EL (cell line): Measurements from ENCODE around the gene TMEM39B.
"Not testable (repeated sequence)": the region's sequence is repeated elsewhere in the genome, so short reads cannot be mapped to it uniquely, and the experiment has no call there.

Experiments
- DNase-seq: peaks from one replicate; pipeline ENCODE4 v3.0.0-alpha.2; 2016

TMEM39B gene

DNA sequence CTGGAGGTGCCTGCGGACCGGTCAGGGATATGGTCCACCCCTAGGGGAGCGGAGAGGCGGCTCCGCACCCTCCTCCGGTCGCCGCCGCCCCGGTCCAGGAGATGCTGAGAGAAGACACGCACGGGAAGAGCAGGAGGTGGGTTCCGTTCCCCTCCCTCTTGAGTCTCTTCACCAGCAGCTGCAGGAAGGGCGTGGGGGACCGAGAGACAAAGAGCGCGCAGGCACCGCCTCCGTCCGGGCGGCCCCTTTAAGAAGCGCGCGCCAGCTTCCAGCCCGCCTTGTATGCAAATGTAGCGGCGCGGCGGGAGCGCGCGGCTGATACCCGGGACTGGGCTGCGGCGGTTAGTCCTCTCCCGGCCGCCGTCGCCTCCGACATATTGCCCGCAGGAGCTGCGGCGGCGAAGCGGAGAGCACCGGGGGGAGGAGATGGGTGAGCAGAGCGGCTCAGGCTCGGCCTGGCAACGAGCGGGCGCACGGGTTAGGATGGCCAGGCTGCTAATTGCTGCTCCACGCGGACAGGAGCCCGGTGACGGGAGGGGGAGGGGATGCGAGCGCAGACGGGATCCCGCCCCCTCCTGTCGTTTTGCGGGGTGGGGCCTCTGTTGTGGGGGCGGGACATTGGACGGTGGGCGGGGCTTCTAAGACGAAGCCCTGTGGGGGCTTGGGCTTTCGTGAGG, at the start of gene TMEM39B:
Gene TMEM39B, plus strand, starts transcription at position 318 of the 677 bp plus-strand sequence. Its CDS starts 109 bp downstream, at position 427.
- peak; percentile 94 for DNase-seq

DNA sequence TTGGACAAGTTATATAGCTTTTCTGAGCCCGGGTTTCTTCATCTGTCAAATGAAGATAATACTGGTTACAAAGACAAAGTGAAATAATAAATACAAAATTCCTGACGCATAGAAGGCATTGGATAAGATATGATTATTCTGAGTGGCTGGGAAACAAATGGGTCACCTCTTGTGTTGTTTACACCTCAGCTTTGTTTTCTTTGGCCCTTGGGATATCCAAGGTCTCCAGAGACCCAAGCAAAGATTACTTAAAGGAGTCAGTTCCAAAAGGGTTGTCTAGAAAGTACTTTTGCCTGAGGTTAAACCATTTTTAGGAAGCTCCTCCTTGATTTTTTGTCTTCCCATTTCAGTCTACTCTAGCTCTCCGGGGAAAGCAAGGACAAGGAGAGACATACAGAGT, 49.4 kb upstream of the TMEM39B start:
- DNase-seq: no peak

DNA sequence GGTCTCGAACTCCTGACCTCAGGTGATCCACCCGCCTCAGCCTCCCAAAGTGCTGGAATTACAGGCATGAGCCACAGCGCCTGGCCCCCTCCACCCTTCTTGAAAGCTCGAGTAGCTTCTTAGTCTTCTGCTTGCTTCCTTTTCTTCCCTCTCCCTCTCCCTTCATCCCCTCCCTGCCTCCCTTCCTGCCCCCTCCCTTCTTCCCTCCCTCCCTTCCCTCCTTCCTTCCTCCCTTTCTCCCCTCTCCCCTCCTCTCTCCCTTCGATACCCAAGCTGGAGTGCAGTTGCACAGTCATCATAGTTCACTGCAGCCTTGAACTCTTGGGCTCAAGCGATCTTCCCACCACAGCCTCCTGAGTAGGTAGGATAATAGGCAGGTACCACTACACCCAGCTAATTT, 47.2 kb upstream of the TMEM39B start:
- no peak for DNase-seq

DNA sequence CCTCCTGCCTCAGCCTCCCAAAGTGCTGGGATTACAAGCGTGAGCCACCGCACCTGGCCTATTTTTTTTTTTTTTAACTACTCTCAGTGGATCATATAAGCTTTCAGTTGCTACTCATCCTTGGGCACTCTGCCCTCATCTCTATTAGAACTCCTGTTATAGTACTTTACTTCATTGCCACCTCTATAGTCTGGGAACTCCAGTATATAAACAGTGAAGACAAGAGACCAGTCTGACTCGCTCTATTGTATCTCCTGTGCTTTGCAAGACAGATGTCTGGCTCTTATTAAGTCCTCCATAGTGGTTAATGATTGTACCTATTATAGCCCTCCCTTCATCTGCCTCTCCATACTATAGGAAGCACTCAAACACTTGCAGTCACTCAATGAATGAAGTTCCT, 44.0 kb upstream of the TMEM39B start:
- DNase-seq: peak; percentile 25

DNA sequence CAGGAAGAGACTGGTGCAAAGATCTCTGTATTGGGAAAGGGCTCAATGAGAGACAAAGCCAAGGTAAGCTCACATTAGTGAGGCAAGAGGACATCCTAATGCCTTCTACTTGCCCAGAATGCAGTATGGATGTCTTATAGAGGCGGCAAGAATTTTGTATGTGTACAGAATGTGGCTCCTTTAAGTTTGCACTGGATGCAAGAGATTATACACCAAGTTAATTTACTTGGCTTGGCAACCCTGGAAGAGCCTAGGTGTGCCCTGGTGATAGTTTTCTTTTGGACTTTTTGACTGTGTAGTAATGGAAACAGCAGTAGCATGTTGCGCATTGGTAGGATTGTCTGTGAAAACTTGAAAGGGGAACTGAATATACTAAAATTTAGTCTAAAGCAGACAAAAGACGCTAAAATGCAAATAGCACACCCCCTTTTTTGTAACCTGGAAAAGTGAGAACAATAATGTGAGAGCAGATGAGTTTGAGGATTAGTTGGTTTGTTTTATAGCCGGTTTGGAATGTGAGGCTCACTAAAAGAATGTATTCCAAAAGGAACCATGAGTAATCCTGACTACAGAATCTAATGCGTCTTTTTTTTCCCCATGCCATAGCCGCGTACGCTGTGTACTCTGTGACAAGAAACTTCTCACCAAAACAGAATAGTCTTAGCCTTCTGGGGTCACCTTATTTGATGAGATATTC, 41.0 kb upstream of the TMEM39B start:
- DNase-seq: peak; percentile 83

DNA sequence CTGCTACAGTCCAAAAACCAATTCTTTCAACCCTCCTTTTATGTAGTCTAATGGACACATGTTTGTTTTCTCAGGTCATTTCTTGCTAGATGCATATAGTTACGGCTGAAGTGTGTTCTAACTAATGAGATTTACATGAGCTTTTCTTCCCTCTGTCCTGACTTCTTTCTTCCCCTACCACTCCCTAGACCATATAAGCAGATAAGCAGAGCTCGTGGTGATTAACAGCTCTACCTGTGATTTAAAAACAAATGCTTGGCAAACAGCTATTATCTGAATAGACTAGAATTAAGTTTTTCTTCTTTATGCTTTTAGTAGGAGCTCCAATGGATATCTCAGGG, 40.5 kb upstream of the TMEM39B start:
- no peak for DNase-seq

DNA sequence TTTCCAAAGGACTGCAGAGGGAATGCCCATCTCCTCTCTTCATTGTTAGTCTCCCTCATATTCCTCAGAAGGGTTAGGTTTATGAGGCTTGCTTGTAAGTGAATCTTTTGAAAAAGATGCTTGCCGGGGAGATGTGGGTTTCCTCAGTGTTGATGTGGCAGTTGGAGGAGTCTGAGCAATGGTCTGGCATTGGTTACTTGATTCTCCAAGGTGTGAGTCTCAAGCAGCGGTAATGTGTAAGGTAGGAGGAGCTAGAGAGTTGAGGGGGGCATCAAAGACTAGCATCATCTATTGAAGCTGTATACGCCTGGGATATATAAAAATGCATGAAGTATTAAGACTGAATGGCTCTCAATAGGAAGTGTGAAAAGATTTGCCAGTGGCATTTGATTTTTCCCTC, 37.6 kb upstream of the TMEM39B start:
- no peak for DNase-seq

DNA sequence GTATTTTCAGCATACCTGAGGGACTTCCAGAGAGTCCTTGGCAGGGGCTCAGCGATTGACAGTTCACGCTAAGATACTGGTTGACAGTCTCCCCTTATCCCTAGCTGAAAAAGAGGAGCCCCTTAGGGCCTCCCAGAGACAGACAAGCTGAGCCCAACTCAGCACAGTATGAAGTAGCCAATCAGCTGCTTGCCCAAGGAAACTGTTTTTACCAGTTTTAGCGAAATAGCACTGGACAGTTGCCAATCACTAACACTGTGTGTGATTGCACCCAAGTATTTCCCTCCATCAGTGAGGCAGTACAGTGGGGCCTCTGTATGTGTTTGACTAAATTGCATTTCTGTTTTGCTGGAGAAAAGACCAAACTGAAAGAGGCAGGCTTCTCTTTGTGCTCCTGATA, 32.0 kb upstream of the TMEM39B start:
- DNase-seq: no peak

DNA sequence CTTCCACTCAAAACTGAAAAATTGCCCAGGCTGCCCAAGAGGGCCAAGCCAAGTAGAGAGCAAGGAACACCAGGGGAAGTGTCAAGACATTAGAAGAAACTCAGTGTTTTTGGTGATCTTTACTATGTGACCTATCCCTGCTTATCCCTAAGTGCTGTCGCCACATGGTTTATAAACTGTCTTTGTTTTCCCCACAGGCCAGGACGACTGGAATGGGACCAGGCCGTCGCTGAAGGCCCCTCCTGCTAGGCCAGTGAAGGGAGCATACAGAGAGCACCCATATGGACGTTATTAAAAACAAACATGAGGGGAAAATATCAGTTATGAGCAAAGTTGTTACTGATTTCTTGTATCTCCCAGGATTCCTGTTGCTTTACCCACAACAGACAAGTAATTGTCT, 30.4 kb upstream of the TMEM39B start:
- no peak for DNase-seq

DNA sequence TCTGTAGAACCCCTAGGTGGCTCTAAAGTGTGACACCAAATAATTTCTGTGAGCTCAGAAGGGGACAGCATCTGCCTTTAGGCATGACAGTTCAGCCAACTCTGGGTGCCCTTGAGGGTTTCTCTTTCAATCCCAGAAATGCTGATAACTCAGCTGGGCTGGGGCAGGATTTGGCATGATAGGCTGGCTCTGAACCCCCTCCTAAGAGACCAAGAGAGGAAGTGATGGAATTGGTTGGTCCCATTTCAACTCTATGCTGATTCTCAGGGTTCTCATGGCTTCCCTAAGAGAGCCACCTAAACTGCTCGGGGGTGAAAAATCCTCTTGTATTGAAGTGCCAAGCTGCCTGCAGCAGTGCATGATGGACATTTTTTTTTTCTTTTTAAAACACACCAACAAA, 28.5 kb upstream of the TMEM39B start:
- DNase-seq: no peak

DNA sequence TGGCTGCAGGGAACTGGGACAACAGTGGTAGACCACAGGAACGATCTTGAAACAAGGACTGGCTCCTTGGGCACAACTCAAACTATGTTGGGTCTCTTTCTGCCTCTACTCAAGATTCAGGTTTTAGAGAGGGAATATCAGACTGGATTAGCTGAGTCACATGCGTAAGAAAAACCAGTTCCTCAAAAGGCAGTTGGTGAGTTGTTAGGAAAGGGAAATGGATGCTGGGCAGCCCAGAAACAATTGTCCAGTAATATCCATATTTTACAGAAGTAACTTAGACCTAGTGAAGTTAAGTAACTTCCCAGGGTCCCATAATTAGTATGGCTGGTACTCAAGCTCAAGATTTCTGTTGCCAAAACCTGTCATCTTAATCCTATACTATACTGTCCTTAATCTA, 27.0 kb upstream of the TMEM39B start:
- no peak for DNase-seq

DNA sequence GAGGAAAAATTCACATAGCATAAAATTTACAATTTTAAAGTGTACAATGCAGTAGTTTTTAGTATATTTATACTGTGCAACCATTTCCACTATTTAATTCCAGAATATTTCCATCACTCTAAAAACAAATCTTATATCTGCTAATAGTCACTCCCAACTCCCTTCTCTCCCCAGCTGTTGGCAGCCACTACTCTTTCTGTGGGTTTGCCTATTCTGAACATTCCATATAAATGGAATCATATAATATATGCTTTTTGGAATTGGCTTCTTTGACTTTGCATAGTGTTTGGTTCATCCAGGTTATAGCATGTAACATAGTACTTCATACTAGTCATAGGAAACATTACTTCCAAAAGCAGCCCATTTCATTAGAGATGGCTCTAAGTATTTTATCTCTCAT, 25.0 kb upstream of the TMEM39B start:
- no peak for DNase-seq

DNA sequence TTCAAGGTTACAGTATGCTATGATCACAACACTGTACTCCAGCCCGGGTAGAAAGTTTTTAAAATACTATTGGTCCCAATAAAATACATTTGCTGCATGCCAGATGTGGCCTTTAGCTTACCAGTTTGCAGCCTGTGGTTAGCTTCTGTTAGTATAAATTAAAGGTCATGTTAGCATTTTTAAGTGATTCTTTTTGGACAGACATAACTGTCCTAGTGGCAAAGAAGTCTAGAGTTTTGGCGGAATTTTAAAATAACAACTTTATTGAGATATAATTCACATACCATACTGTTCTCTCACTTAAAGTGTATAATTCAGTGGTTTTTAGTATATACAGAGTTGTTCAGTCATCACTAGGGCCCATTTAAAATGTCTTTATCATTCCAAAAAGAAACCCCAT, 24.3 kb upstream of the TMEM39B start:
- DNase-seq: no peak

DNA sequence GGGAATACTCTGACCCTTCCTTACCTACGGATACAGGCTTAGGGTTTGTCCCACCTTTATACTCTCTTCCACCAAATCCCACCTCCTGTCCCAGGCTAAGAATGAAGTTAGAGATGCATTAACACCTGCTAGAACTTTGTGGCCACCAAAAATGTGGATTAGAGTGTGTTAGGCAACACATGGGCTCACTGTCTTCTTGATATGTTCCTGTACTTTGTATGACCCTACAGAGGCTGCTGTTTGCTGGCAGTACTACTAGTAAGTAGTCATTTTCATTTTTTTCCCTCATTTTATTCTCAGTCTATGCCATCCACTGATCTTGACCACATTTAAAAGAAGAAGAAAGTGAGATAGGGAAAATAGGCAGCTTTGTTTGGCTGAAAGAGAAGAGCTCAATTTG, 21.0 kb upstream of the TMEM39B start:
- no peak for DNase-seq

DNA sequence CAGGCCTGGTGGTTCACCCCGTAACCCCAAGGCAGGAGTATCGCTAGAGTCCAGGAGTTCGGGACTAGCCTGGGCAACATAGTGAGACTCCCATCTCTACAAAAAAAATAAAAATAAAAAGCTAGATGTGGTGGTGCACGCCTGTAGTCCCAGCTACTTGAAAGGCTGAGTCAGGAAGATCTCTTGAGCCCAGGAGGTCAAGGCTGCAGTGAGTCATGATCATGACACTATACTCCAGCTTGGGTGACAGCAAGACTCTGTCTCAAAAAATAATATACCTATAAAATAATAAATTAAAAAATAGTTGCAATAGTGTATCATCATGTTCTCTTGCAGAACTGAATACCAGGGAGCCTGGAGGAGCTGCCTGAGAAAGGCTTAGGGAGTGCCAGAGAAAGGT, 19.9 kb upstream of the TMEM39B start:
- DNase-seq: peak; percentile 70

DNA sequence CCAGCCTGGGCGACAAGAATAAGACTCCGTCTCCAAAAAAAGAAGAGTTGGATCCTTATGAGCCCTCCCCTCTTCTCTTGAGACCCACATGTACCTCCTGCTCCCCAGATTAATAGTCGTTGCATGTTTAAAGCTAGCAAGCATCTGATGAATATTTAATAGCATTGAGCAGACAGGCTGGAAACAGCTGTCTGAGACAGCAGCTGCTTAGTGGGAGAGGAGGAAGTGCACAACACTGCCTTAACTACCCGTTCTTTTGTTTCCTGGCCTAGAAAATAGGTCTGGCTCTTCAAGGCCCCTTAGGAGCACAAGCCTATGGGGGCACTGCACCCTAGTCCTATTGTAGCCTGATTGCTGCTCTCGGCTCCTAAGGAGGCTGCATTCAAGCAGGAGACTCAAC, 17.3 kb upstream of the TMEM39B start:
- no peak for DNase-seq

DNA sequence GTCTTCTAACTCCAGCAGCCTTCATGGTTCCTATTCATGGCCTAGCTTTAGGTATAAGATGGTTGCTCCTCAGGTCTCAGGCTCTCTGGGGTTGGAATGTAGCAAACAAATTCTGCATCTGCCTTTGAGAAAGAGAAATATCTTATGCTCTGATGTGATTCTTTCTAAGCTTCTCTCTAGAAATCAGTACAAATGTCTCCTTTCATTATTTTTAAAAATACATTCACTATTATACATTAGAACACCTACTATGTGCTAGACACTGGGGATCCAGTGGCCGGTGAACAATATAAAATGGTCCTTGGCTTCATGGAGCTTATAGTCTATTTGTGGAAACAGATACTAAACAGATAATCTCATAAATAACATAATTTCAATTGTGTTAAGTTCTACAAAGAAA, 16.1 kb upstream of the TMEM39B start:
- no peak for DNase-seq

DNA sequence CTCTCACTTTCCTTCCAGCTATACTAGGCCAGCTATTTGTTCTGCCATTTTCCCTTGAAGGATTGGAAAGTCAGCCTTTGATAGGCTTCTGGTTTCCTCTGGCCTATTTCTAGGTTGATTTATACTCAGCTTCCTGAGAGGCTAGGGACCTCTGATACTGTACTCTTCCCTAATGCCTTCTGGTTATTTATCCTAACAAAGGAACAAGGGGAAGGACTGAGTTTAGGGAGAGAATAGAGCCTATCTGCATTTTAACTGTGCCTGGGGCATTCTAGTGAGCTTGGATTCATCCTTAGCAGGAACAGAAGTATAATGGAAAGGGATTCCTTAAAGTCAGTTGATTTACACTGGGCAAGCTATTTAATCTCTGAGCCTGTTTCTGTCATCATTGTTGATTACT, 11.8 kb upstream of the TMEM39B start:
- DNase-seq: no peak

DNA sequence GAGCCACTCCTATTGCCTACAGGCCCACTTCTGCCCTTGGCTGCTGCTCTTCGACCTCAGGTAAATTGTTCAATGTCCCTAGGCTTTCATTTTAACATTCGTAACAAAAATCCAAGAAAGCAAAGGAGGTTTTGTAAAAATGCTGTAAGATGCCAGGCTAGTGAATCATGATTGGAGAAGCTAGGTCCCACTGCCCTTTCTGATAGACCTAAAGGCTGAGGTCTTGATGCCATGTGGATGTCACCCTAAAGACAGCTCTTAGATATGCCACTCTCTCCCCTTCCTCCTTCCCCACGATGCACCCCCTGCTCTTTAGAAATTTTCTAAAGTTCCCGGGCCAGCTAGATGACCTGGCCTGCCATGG, 9.9 kb upstream of the TMEM39B start:
- peak; percentile 58 for DNase-seq

DNA sequence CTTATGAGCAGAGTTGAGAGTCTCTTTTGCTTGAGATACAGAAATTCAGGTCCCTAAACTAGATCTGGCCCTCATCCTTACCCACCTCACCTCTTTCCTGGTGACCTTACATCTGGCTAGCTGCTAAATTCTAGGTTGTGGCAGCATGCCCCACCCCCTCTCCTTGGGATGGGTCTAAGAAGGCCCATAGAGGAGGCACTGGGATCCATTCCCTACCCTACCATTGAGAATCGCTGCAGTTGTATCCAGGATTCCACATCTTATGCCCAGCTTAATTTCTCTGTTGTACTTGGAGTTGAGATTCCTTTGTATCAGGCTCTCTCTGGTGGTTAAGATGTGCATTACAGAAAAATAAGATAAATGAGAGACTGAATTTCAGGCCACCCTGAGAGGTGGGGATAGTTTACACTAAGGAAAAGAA, 9.5 kb upstream of the TMEM39B start:
- DNase-seq: peak; percentile 66

DNA sequence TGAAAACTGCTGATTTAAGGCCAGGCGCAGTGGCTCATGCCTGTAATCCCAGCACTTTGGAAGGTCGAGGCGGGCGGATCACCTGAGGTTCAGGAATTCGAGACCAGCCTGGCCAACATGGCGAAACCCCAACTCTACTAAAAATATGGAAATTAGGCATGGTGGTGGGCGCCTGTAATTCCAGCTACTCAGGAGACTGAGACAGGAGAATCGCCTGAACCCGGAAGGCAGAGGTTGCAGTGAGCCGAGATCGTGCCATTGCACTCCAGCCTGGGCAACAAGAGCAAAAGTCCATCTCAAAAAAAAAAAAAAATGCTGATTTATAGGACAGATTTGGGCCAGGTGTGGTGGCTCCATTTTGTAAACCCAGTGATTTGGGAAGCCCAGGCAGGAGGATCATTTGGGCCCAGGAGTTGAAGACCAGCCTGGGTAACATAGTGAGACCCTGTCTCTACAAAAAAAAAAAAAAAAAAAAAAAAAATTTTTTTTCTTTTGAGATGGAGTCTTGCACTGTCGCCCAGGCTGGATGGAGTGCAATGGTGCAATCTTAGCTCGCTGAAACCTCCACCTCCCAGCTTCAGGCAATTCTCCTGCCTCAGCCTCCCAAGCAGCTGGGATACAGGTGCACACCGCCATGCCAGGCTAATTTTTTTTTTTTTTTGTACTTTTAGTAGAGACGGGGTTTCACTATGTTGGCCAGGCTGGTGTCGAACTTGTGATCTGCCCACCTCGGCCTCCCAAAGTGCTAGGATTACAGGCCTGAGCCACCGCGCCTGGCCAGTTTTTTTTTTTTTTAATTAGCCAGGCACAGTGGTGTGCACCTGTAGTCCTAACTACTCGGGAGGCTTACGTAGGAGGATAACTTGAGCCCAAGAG, 6.9 kb upstream of the TMEM39B start:
- not testable (repeated sequence) for DNase-seq

DNA sequence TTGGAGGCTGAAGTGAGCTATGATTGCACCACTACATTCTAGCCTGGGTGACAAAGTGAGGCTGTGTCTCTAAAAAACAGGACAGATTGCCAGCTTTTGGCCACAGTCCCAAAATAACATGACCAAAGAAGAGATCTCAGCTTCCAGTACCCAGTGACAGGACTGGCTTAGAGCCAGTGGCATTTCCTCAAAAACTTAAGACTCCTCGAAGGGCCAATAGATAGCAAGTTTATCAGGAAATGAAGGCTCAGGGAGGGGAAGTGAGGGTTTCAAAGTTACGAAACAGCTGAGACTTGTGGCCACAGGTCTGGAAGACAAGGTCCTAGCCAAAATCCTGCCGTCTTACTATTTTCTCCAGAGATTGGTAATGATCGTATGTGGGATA, 6.3 kb upstream of the TMEM39B start:
- peak; percentile 93 for DNase-seq

DNA sequence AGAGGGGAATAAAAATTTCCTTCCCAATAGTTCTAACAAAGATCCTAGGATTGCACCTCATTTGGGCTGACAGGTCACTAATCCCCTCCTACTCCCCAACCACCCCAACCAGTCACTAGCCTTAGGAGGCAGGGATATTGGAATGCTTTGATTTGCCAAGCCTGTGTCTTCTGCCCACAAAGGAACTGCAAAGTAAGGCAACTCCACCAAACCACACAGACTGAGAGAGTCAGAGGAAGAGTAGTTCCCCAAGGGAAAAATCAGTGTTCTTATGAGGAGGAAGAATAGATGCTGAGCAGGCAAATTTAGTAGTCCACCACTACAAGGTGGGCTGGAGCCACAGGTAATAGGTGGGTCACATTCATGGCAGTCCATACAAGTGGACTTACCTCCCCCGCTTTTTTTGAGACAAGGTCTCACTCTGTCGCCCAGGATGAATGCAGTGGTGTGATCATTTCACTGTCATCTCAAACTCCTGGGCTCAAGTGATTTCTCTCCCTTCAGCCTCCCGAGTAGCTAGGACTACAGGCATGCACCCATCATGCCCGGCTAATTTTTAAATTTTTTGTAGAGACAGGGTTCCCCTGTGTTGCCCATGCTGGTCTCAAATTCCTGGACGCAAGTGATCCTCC, 3.7 kb upstream of the TMEM39B start:
- DNase-seq: peak; percentile 44
